MCF 10A (cell line): Measurements from ENCODE around the gene FUBP3. TPM values are rescaled to one million over a fixed set of nuclear protein-coding genes. Genes with fewer than 3 reads are reported as not detected.

ENCODE experiments used
- BruUV-seq: library from RNA; stranded (reverse); fragments of 400-500 nt; replicated peaks from 2 replicates; lab custom pipeline; 2021; lab: Mats Ljungman, UMichigan
- CTCF ChIA-PET: fragments of 300-600 bp; sonication (Branson Sonifier 250); formaldehyde crosslinking; extraction: SDS; loops from one replicate; lab custom pipeline; 2021; ENCODE audit warnings: antibody characterized with exemption, inconsistent platforms; lab: Yijun Ruan, JAX
- POLR2A ChIA-PET: fragments of 300-600, 350-650 bp; sonication (Branson Sonifier 250); formaldehyde crosslinking; extraction: SDS; loops from one replicate; lab custom pipeline; 2020; ENCODE audit warnings: antibody characterized with exemption, inconsistent platforms; lab: Yijun Ruan, JAX
- DNase-seq: peaks from one replicate; pipeline ENCODE4 v3.0.0-alpha.2; 2018; ENCODE audit not compliant: unreplicated experiment
- H3K27ac Mint-ChIP-seq: one replicate; pipeline ENCODE4 v1.8.0; 2022; ENCODE audit warnings: mild to moderate bottlenecking, low read depth, mixed read lengths; ENCODE audit not compliant: unreplicated experiment
- H3K27me3 Mint-ChIP-seq: one replicate; pipeline ENCODE4 v1.8.0; 2022; ENCODE audit warnings: mixed read lengths; ENCODE audit not compliant: insufficient read depth, unreplicated experiment
- H3K36me3 Mint-ChIP-seq: one replicate; pipeline ENCODE4 v1.8.0; 2022; ENCODE audit warnings: mild to moderate bottlenecking, moderate library complexity, mixed read lengths; ENCODE audit not compliant: insufficient read depth, unreplicated experiment
- H3K4me1 Mint-ChIP-seq: one replicate; pipeline ENCODE4 v1.8.0; 2022; ENCODE audit warnings: mixed read lengths; ENCODE audit not compliant: insufficient read depth, unreplicated experiment
- H3K4me3 Mint-ChIP-seq: one replicate; pipeline ENCODE4 v1.8.0; 2022; ENCODE audit warnings: mild to moderate bottlenecking, moderate library complexity, mixed read lengths; ENCODE audit not compliant: unreplicated experiment
- H3K9me3 Mint-ChIP-seq: one replicate; pipeline ENCODE4 v1.8.0; 2022; ENCODE audit warnings: mixed read lengths; ENCODE audit not compliant: unreplicated experiment
- intact Hi-C: fragments of 100-400 bp; cut with micrococcal nuclease; formaldehyde crosslinking; loops from 2 replicates; pipeline ENCODE4 v1.14.1; 2022
- total RNA-seq: library from RNA; stranded (reverse); gene quantifications from 2 replicates; pipeline ENCODE4 v1.2.3, GENCODE V29; 2022
- TF ChIP-seq, protein P1 (sequence below): fragments of 200-600 bp; IDR thresholded peaks from one replicate; pipeline ENCODE4 v1.8.0; 2022; ENCODE audit warnings: antibody characterized with exemption, mild to moderate bottlenecking; ENCODE audit not compliant: unreplicated experiment

Gene FUBP3
- total RNA-seq, 1 experiment from 2014 or later, result 58.0 TPM

DNA sequence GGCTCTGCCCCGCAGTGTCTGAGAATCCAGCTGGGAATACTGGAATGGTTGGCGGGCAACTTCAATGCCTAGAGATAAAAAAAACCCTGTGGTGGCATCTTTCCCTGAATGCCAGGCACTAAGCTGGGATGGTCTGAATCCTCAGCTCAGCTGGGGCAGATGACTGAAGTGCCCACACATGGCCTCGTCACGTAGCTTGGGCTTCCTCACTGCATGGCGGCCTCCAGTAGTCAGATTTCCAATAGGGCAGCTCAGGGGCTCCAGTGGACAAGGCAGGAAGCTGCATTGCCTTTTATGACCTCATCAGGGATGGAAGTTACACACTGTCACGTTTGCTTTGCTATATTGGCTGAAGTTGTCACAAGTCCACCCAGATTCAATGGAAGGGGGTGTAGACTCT is 24.3 kb upstream of the FUBP3 start:
- Mint-ChIP-seq H3K27ac (no peak overlapping the region), H3K4me1 (peaks cover 7% of the 10 kb centered on the region), H3K36me3 (no peaks in the 10 kb centered on the region), H3K4me3 (no peak overlapping the region), H3K9me3 (no peaks in the 10 kb centered on the region), H3K27me3 (no peaks in the 10 kb centered on the region)
- DNase-seq, result no peak
- ChIA-PET POLR2A (interaction anchor here (1.2 to 2.2 kb wide), 3 partner anchors 13 to 23 kb away, joined by 4 to 8 read pairs (median 5); no protein-coding TSS in a partner anchor), CTCF (interaction anchor here (0.6 kb wide), 1 partner anchor 20 kb away, joined by 4 read pairs; no protein-coding TSS in a partner anchor)
- no TSS peak for BruUV-seq
- intact Hi-C loops, result no loop called here
- TF ChIP-seq, protein P1, sequence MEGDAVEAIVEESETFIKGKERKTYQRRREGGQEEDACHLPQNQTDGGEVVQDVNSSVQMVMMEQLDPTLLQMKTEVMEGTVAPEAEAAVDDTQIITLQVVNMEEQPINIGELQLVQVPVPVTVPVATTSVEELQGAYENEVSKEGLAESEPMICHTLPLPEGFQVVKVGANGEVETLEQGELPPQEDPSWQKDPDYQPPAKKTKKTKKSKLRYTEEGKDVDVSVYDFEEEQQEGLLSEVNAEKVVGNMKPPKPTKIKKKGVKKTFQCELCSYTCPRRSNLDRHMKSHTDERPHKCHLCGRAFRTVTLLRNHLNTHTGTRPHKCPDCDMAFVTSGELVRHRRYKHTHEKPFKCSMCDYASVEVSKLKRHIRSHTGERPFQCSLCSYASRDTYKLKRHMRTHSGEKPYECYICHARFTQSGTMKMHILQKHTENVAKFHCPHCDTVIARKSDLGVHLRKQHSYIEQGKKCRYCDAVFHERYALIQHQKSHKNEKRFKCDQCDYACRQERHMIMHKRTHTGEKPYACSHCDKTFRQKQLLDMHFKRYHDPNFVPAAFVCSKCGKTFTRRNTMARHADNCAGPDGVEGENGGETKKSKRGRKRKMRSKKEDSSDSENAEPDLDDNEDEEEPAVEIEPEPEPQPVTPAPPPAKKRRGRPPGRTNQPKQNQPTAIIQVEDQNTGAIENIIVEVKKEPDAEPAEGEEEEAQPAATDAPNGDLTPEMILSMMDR, result no peak

DNA sequence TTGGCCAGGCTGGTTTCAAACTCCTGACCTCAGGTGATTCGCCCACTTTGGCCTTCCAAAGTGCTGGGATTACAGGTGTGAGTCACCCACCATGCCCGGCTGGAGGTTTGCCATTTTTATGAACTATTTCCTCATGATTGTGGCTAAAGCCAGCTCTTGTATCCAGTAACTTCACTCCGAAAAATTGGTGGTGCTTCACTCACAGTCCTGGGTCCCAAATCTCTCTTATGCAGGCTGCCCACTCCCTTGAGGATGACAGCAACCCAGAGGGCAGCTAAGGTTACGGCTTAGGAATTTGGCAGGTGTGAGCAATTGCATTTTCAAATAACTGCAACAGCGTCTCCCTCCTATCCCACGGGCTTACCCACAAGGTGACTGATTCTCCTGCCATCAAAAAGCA is 23.4 kb upstream of the FUBP3 start:
- Mint-ChIP-seq H3K4me3 (no peak overlapping the region), H3K36me3 (no peaks in the 10 kb centered on the region), H3K9me3 (no peaks in the 10 kb centered on the region), H3K4me1 (peaks cover 13% of the 10 kb centered on the region), H3K27me3 (no peaks in the 10 kb centered on the region), H3K27ac (no peak overlapping the region)
- ChIA-PET CTCF (no interaction called here), POLR2A (interaction anchor here (0.6 to 2.2 kb wide), 7 partner anchors 14 to 1975 kb away, joined by 3 to 8 read pairs (median 3); partner anchors contain the start of gene EXOSC2)
- intact Hi-C loops, result no loop called here
- TF ChIP-seq, protein P1, result no peak
- peak; percentile 87 for DNase-seq
- BruUV-seq, result no TSS peak

DNA sequence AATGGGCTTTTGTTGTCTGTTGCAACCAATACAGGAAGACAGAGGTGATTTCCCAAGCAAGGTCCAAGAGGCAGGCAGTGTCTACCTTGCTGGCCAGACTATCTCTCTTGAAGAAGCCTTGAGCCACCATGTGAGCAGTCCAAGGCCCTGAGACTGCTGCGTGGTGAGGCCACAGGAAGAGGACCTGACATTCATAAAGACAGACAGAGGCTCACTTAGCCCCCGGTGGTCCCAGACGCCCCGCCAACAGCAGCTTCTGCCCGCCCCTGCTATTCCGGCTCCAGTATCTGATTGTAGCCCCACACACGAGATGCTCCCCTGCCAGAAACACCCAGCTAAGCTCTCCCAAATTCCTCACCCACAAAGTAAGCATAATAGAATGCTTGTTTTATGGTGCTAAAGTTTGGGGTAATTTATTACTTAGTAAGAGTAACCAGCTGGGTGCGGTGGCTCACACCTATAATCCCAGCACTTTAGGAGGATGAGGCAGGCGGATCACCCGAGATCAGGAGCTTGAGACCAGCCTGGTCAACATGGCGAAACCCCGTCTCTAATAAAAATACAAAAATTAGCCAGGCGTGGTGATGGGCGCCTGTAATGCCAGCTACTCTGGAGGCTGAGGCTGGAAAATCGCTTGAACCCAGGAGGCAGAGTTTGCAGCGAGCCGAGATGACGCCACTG is 22.8 kb upstream of the FUBP3 start:
- Mint-ChIP-seq H3K27me3 (no peaks in the 10 kb centered on the region), H3K4me3 (no peak overlapping the region), H3K27ac (no peak overlapping the region), H3K9me3 (no peaks in the 10 kb centered on the region), H3K4me1 (peaks cover 13% of the 10 kb centered on the region), H3K36me3 (no peaks in the 10 kb centered on the region)
- ChIA-PET POLR2A (interaction anchor here (0.5 to 2.2 kb wide), 7 partner anchors 17 to 1976 kb away, joined by 3 to 8 read pairs (median 3); partner anchors contain the start of gene EXOSC2), CTCF (interaction anchor here (0.6 kb wide), 1 partner anchor 26 kb away, joined by 3 read pairs; no protein-coding TSS in a partner anchor)
- no peak for DNase-seq
- no TSS peak for BruUV-seq
- TF ChIP-seq, protein P1, result no peak
- intact Hi-C loops, result no loop called here

DNA sequence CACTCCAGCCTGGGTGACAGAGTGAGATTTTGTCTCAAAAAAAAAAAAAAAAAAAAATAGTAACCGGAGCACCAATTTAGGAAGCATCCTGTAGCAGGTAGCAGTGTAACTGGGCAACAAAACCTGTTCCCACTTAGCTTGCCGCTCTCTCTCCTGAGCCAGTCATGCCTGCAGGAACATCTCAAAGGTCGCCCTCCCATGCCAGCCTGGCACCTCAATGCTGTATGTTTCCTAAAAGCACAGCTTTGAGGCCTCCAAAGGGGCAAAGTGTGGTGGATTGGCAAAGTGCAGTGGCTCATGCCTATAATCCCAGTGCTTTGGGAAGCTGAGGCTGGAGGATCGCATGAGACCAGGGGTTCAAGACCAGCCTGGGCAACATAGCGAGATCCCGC is 22.3 kb upstream of the FUBP3 start:
- Mint-ChIP-seq H3K36me3 (no peaks in the 10 kb centered on the region), H3K9me3 (no peaks in the 10 kb centered on the region), H3K27ac (no peak overlapping the region), H3K27me3 (no peaks in the 10 kb centered on the region), H3K4me3 (no peak overlapping the region), H3K4me1 (peaks cover 14% of the 10 kb centered on the region)
- CTCF ChIA-PET, result interaction anchor here (0.6 to 0.7 kb wide), 2 partner anchors 26 to 454 kb away, joined by 3 read pairs; no protein-coding TSS in a partner anchor
- intact Hi-C loops, result no loop called here
- POLR2A ChIA-PET, result interaction anchor here (0.5 kb wide), 1 partner anchor 94 kb away, joined by 3 read pairs; no protein-coding TSS in a partner anchor
- BruUV-seq, result no TSS peak
- TF ChIP-seq, protein P1, result no peak
- DNase-seq, result no peak
